ENCODE results near the gene DCUN1D3. TPM values are rescaled to one million over a fixed set of nuclear protein-coding genes. Genes with fewer than 3 reads are reported as not detected.

Gene DCUN1D3
- total and polyA plus RNA-seq, 2 donors (not counting 3 experiments of a cell fraction or from before 2014, with no cell fraction given): 10.4 to 35.0 TPM

GRCh38 chr16:20833086-20833485 lies 67.1 kb downstream of the DCUN1D3 start:
- FAIRE-seq: no peak
- POLR2A ChIA-PET: no interaction called here
- dilution Hi-C loops (cut with MboI; ENCODE audit: extremely low pct_ligation_motif_present, low sequenced_read_pairs): no loop called here
- Histone ChIP-seq H4K20me1 (replicated peaks; ENCODE audit: control insufficient read depth, extremely low read depth, insufficient read depth, low read length) (no peaks in the 10 kb centered on the region), H3K9me1 (replicated peaks; ENCODE audit: control insufficient read depth, extremely low read depth, insufficient read depth, low read length) (no peaks in the 10 kb centered on the region), H3K9me3 (replicated peaks; ENCODE audit: control insufficient read depth, insufficient read depth, low read length) (no peaks in the 10 kb centered on the region), H3K27me3 (ENCODE audit: control insufficient read depth in 2 of 2, insufficient read depth in 2 of 2, low read length in 2 of 2) (no peaks in the 10 kb centered on the region), H2AFZ (ENCODE audit: low read depth, low read length) (no peak overlapping the region), H3K36me3 (ENCODE audit: control insufficient read depth in 2 of 2, extremely low read depth in 1 of 2, insufficient read depth in 2 of 2, low read length in 2 of 2) (peaks cover 0 to 7% of the 10 kb centered on the region in 2 experiments), H3K27ac (ENCODE audit: insufficient read depth, low read depth, low read length) (no peak overlapping the region), H3K4me3 (replicated peaks in 1 of 3; ENCODE audit: insufficient read depth in 1 of 3, low read depth in 1 of 3, low read length in 3 of 3) (no peak overlapping the region), H3K79me2 (ENCODE audit: control insufficient read depth, insufficient read depth, low read length) (no peaks in the 10 kb centered on the region), H3K4me2 (ENCODE audit: insufficient read depth, low read length) (no peak overlapping the region), H3K4me1 (ENCODE audit: control insufficient read depth, extremely low read depth, insufficient read depth, low read length) (no peaks in the 10 kb centered on the region), H3K9ac (replicated peaks; ENCODE audit: extremely low read depth, insufficient read depth, low read length) (no peak overlapping the region)
- intact Hi-C loops (cut with micrococcal nuclease): no loop called here
- no peak for DNase-seq (ENCODE audit: low read depth, low spot score)
- no peak for TF ChIP-seq MYC (IDR thresholded peaks at IDR 0.05; ENCODE audit: low read depth, low read length)
- BruUV-seq (replicated peaks): no TSS peak
- CTCF ChIA-PET: interaction anchor here (0.9 kb wide), 1 partner anchor 10 kb away, joined by 4 read pairs; no protein-coding TSS in a partner anchor

- Histone ChIP-seq H2AFZ (ENCODE audit: low read depth, low read length) (no peak overlapping the region), H3K36me3 (ENCODE audit: control insufficient read depth in 2 of 2, extremely low read depth in 1 of 2, insufficient read depth in 2 of 2, low read length in 2 of 2) (peaks cover 4 to 9% of the 10 kb centered on the region in 2 experiments), H3K9me3 (replicated peaks; ENCODE audit: control insufficient read depth, insufficient read depth, low read length) (no peaks in the 10 kb centered on the region), H3K79me2 (ENCODE audit: control insufficient read depth, insufficient read depth, low read length) (no peaks in the 10 kb centered on the region), H3K4me1 (ENCODE audit: control insufficient read depth, extremely low read depth, insufficient read depth, low read length) (no peaks in the 10 kb centered on the region), H3K9ac (replicated peaks; ENCODE audit: extremely low read depth, insufficient read depth, low read length) (no peak overlapping the region), H3K4me3 (replicated peaks in 1 of 3; ENCODE audit: insufficient read depth in 1 of 3, low read depth in 1 of 3, low read length in 3 of 3) (no peak overlapping the region), H3K9me1 (replicated peaks; ENCODE audit: control insufficient read depth, extremely low read depth, insufficient read depth, low read length) (no peaks in the 10 kb centered on the region), H3K27me3 (ENCODE audit: control insufficient read depth in 2 of 2, insufficient read depth in 2 of 2, low read length in 2 of 2) (no peaks in the 10 kb centered on the region), H4K20me1 (replicated peaks; ENCODE audit: control insufficient read depth, extremely low read depth, insufficient read depth, low read length) (no peaks in the 10 kb centered on the region), H3K4me2 (ENCODE audit: insufficient read depth, low read length) (no peak overlapping the region), H3K27ac (ENCODE audit: insufficient read depth, low read depth, low read length) (no peak overlapping the region)
- TF ChIP-seq GATA2 (IDR thresholded peaks at IDR 0.05; ENCODE audit: insufficient read depth, insufficient read length, low read depth, low read length) (no peak), MAX (IDR thresholded peaks at IDR 0.05; ENCODE audit: insufficient read depth, insufficient read length) (no peak), POLR2AphosphoS5 (IDR thresholded peaks at IDR 0.05; ENCODE audit: insufficient read depth, low read depth, low read length) (no peak), JUN (IDR thresholded peaks at IDR 0.05; ENCODE audit: borderline replicate concordance, insufficient read depth, insufficient read length, low read depth) (no peak)
- DNase-seq (ENCODE audit: low read depth, low spot score) (no peak), FAIRE-seq (no peak)
- no TSS peak for BruUV-seq (replicated peaks)
- dilution Hi-C loops (cut with MboI; ENCODE audit: extremely low pct_ligation_motif_present, low sequenced_read_pairs): no loop called here
- intact Hi-C loops (cut with micrococcal nuclease): no loop called here
- ChIA-PET CTCF (no interaction called here), POLR2A (no interaction called here)
Observed at GRCh38 chr16:20830372-20830771, 69.8 kb downstream of the DCUN1D3 start.

Data from endothelial cell of umbilical vein (primary cell).